ENCODE results near the gene DPP4.

DNA sequence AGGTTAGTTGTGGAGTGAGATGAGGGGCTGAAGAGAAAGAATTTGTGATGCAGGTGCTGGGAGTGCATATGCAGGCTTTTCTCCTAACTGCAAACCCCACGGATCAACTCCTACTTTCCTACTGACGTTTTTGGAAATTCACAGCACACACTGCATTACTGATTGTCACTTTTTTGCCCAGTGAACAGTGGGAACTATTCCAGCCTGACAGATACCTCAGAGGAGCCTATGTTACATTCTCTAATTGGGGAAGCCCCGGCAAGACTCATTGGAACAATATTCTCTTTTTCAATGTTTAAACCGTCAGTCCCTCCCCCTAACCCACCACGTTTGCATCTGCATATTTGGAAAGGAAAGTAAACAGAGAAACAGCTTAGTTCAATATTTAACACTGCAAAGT lies 126.2 kb downstream of the DPP4 start:
- TF ChIP-seq EP300 (IDR thresholded peaks at IDR 0.05) (no peak), POLR2A (IDR thresholded peaks at IDR 0.05) (no peak), POLR2AphosphoS5 (IDR thresholded peaks at IDR 0.05) (no peak)
- TF ChIP-seq, protein P1, sequence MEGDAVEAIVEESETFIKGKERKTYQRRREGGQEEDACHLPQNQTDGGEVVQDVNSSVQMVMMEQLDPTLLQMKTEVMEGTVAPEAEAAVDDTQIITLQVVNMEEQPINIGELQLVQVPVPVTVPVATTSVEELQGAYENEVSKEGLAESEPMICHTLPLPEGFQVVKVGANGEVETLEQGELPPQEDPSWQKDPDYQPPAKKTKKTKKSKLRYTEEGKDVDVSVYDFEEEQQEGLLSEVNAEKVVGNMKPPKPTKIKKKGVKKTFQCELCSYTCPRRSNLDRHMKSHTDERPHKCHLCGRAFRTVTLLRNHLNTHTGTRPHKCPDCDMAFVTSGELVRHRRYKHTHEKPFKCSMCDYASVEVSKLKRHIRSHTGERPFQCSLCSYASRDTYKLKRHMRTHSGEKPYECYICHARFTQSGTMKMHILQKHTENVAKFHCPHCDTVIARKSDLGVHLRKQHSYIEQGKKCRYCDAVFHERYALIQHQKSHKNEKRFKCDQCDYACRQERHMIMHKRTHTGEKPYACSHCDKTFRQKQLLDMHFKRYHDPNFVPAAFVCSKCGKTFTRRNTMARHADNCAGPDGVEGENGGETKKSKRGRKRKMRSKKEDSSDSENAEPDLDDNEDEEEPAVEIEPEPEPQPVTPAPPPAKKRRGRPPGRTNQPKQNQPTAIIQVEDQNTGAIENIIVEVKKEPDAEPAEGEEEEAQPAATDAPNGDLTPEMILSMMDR (IDR thresholded peaks at IDR 0.05), result no peak
